8988T (cell line): ENCODE data around the gene OSBPL6.
"Not testable (repeated sequence)": the region's sequence is repeated elsewhere in the genome, so short reads cannot be mapped to it uniquely, and the experiment has no call there.

ENCODE experiments used
- DNase-seq: peaks from one replicate; pipeline ENCODE4 v3.0.0; 2011

Gene OSBPL6

GRCh38 chr2:178414266-178415247, 220.2 kb downstream of the OSBPL6 start:
- DNase-seq = no peak

- DNase-seq = no peak
These were observed 221.7 kb downstream of the OSBPL6 start for GRCh38 chr2:178415979-178416378.

GRCh38 chr2:178417916-178418315, 223.6 kb downstream of the OSBPL6 start:
- DNase-seq = no peak

GRCh38 chr2:178418426-178418825, 224.1 kb downstream of the OSBPL6 start:
- DNase-seq = no peak

- no peak for DNase-seq
These were observed 224.8 kb downstream of the OSBPL6 start for GRCh38 chr2:178419123-178419522.

- no peak for DNase-seq
These were observed 226.2 kb downstream of the OSBPL6 start for GRCh38 chr2:178420463-178420999.

- DNase-seq = no peak
These were observed 227.8 kb downstream of the OSBPL6 start for GRCh38 chr2:178422097-178422496.

- DNase-seq = not testable (repeated sequence)
These were observed 229.4 kb downstream of the OSBPL6 start for GRCh38 chr2:178423746-178424145.

- DNase-seq = no peak
These were observed 231.0 kb downstream of the OSBPL6 start for GRCh38 chr2:178425255-178425827.

GRCh38 chr2:178426388-178426787, 232.1 kb downstream of the OSBPL6 start:
- DNase-seq = no peak

- DNase-seq = no peak
These were observed 233.1 kb downstream of the OSBPL6 start for GRCh38 chr2:178427458-178427857.

- no peak for DNase-seq
These were observed 234.1 kb downstream of the OSBPL6 start for GRCh38 chr2:178428396-178428806.

- DNase-seq = no peak
These were observed 235.0 kb downstream of the OSBPL6 start for GRCh38 chr2:178429336-178429735.

GRCh38 chr2:178436662-178437061, 242.3 kb downstream of the OSBPL6 start:
- no peak for DNase-seq

- no peak for DNase-seq
These were observed 247.1 kb downstream of the OSBPL6 start for GRCh38 chr2:178441426-178441825.

GRCh38 chr2:178448968-178449661, 254.8 kb downstream of the OSBPL6 start:
- no peak for DNase-seq

GRCh38 chr2:178449700-178450523, 255.6 kb downstream of the OSBPL6 start:
- no peak for DNase-seq

- DNase-seq = no peak
These were observed 256.1 kb downstream of the OSBPL6 start for GRCh38 chr2:178450524-178450773.

GRCh38 chr2:178450774-178451525, 256.6 kb downstream of the OSBPL6 start, which contains the start of the genes PJVK and PRKRA:
Gene PJVK (plus strand): TSS chr2:178451378. CDS start chr2:178453410, 2,032 bp downstream.
Gene PRKRA (minus strand): TSS chr2:178451175. CDS start chr2:178451030, 145 bp downstream.
- peak; percentile 74 for DNase-seq

GRCh38 chr2:178452334-178452733, 258.0 kb downstream of the OSBPL6 start:
- DNase-seq = no peak
